T-helper 1 cell (primary cell): Measurements from ENCODE around the gene PTGES3L.
A peak's percentile ranks its signal among the peaks of the same experiment; 100 is the strongest.
"Not testable (repeated sequence)": the region's sequence is repeated elsewhere in the genome, so short reads cannot be mapped to it uniquely, and the experiment has no call there.

Experiments used
- DNase-seq, 5 donors: peaks; one replicate each; pipeline ENCODE4 v3.0.0-alpha.2; 2012 to 2020

The PTGES3L gene

GRCh38 chr17:42980274-42980765 lies 440 bp upstream of the PTGES3L start, which contains the start of gene RUNDC1:
TSS of gene RUNDC1 (plus strand) at chr17:42980565. CDS start at chr17:42980577, 12 bp downstream.
- peak; percentile 83 to 92 (median 88) for DNase-seq

- DNase-seq, result not testable (repeated sequence)
These were observed 4.2 kb downstream of the PTGES3L start for GRCh38 chr17:42975701-42976100.

- no peak for DNase-seq
These were observed 4.6 kb downstream of the PTGES3L start for GRCh38 chr17:42975265-42975664.

- DNase-seq, result not testable (repeated sequence)
These were observed 6.6 kb downstream of the PTGES3L start for GRCh38 chr17:42973323-42973722.

GRCh38 chr17:42971589-42971988 lies 8.3 kb downstream of the PTGES3L start:
- DNase-seq, result no peak

- no peak for DNase-seq
These were observed 10.8 kb downstream of the PTGES3L start for GRCh38 chr17:42969001-42969581.

- DNase-seq, result no peak
These were observed 12.0 kb downstream of the PTGES3L start for GRCh38 chr17:42967925-42968324.

GRCh38 chr17:42964161-42964932 lies 15.5 kb downstream of the PTGES3L start, which contains the start of gene AARSD1:
TSS of gene AARSD1 (minus strand) at chr17:42964454. CDS start at chr17:42964440, 14 bp downstream.
- DNase-seq, result peak; percentile 79 to 92 (median 84)

GRCh38 chr17:42953669-42954068 lies 26.2 kb downstream of the PTGES3L start:
- DNase-seq, result no peak

- DNase-seq, result no peak
These were observed 29.7 kb downstream of the PTGES3L start for GRCh38 chr17:42950044-42950783.

- DNase-seq, result no peak
These were observed 33.1 kb downstream of the PTGES3L start for GRCh38 chr17:42946812-42947211.

GRCh38 chr17:42944211-42944610 lies 35.7 kb downstream of the PTGES3L start:
- no peak for DNase-seq

- DNase-seq, result peak in 1 of 5 donors; percentile 20
These were observed 41.9 kb downstream of the PTGES3L start for GRCh38 chr17:42937712-42938596.

GRCh38 chr17:42929497-42929844 lies 50.4 kb downstream of the PTGES3L start:
- DNase-seq, result no peak

- peak in 1 of 5 donors; percentile 62 for DNase-seq
These were observed 51.0 kb downstream of the PTGES3L start for GRCh38 chr17:42928714-42929496.

- DNase-seq, result no peak
These were observed 55.0 kb downstream of the PTGES3L start for GRCh38 chr17:42924891-42925290.

- DNase-seq, result not testable (repeated sequence)
These were observed 56.4 kb downstream of the PTGES3L start for GRCh38 chr17:42923472-42923871.

- DNase-seq, result no peak
These were observed 57.6 kb downstream of the PTGES3L start for GRCh38 chr17:42922294-42922693.

- no peak for DNase-seq
These were observed 59.0 kb downstream of the PTGES3L start for GRCh38 chr17:42920922-42921321.

- no peak for DNase-seq
These were observed 59.6 kb downstream of the PTGES3L start for GRCh38 chr17:42920106-42920900.
